ENCODE results near the gene TRMT1L. TPM values are rescaled to one million over a fixed set of nuclear protein-coding genes. Genes with fewer than 3 reads are reported as not detected.

Gene TRMT1L
- total RNA-seq, 1 experiment from 2014 or later: 28.3 TPM

DNA sequence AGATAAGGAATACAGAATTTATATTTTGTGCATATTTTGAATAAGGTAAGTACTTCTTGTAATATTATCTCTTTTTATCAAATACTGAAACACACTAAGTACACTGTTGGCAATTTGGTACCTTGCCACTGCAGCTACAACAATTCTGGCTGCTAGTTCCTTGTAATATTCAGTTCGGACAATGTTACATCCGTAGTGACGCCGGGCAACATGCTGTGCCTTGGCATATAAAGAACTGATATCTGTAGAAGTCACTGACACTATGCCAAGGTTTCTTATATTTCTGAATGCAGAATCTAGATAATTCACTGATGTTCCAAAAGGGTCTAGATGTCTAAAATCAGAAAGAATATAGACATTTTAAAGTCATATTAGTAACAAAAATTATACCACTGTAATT is 17.5 kb downstream of the TRMT1L start:
- intact Hi-C loops (cut with micrococcal nuclease): no loop called here
- ChIA-PET CTCF (no interaction called here), RAD21 (ENCODE audit: low non-redundant PET in 1 of 2, low total read pairs in 2 of 2, uncharacterized antibody in 2 of 2, unreplicated experiment in 2 of 2) (no interaction called here), POLR2A (no interaction called here)
- no peaks in the 10 kb centered on the region for H3K79me2 ChIP-seq (ENCODE audit: insufficient read depth, low read length)
- peaks cover 0 to 7% of the 10 kb centered on the region in 2 experiments; a peak in 2 of 4 replicates for H3K36me3 ChIP-seq (ENCODE audit: control insufficient read depth in 1 of 2, insufficient read depth in 2 of 2, low read length in 2 of 2)
- no peak overlapping the region for H3K9ac ChIP-seq (ENCODE audit: low read length)
- no peak overlapping the region for H3K4me3 ChIP-seq (replicated peaks in 1 of 2; ENCODE audit: low read depth in 1 of 2, low read length in 2 of 2)
- no peak overlapping the region for H2AFZ ChIP-seq (ENCODE audit: low read depth, low read length, poor library complexity, severe bottlenecking)
- no peaks in the 10 kb centered on the region for H3K9me3 ChIP-seq (ENCODE audit: control insufficient read depth in 1 of 2, insufficient read depth in 1 of 2, low read depth in 1 of 2, low read length in 2 of 2)
- H3K9me2 ChIP-seq (ENCODE audit: insufficient read depth): no peaks in the 10 kb centered on the region
- no peaks in the 10 kb centered on the region for H3K4me1 ChIP-seq (ENCODE audit: control insufficient read depth in 1 of 2, insufficient read depth in 2 of 2, low read length in 2 of 2)
- no peak for TF ChIP-seq SP1 (IDR thresholded peaks at IDR 0.05; ENCODE audit: low read depth)
- TF ChIP-seq SIN3A (IDR thresholded peaks at IDR 0.05; ENCODE audit: low read depth): no peak
- no peak for TF ChIP-seq FOSL1 (IDR thresholded peaks at IDR 0.05; ENCODE audit: low read depth)
- no peak for TF ChIP-seq YY1 (IDR thresholded peaks at IDR 0.05; ENCODE audit: extremely low read depth, insufficient replicate concordance, low read depth, low read length)
- no peak for TF ChIP-seq EZH2 (IDR thresholded peaks at IDR 0.05)
- no peak for TF ChIP-seq ZFX (IDR thresholded peaks at IDR 0.05)
- no peak for TF ChIP-seq ELF1 (IDR thresholded peaks at IDR 0.05; ENCODE audit: borderline replicate concordance, low read depth)
- TF ChIP-seq SRF (IDR thresholded peaks at IDR 0.05; ENCODE audit: low read depth): no peak
- TF ChIP-seq EGR1 (IDR thresholded peaks at IDR 0.05; ENCODE audit: low read depth): no peak
- TF ChIP-seq ATF3 (IDR thresholded peaks at IDR 0.05): no peak
- no peak for TF ChIP-seq JUND (IDR thresholded peaks at IDR 0.05)
- no peak for TF ChIP-seq CEBPB (IDR thresholded peaks at IDR 0.05; ENCODE audit: low read depth)
- TF ChIP-seq POLR2AphosphoS5 (IDR thresholded peaks at IDR 0.05; ENCODE audit: low read depth, low read length): no peak
- TF ChIP-seq POLR2A (IDR thresholded peaks at IDR 0.05; ENCODE audit: borderline replicate concordance, extremely low read depth, insufficient read depth, insufficient read length): no peak
- no peak for TF ChIP-seq ZNF274 (IDR thresholded peaks at IDR 0.05; ENCODE audit: low read depth, low read length)
- no peak for TF ChIP-seq EZH2phosphoT487 (IDR thresholded peaks at IDR 0.05; ENCODE audit: borderline replicate concordance)
- TF ChIP-seq TCF7L2 (IDR thresholded peaks at IDR 0.05; ENCODE audit: borderline replicate concordance, extremely low read depth, insufficient read depth, insufficient read length): no peak
- no peak for TF ChIP-seq CBX3 (IDR thresholded peaks at IDR 0.05; ENCODE audit: low read depth)
- BruUV-seq (replicated peaks): no TSS peak
- no peak for ATAC-seq
- no peak overlapping the region for H3K4me2 ChIP-seq (ENCODE audit: low read length)
- H3K27me3 ChIP-seq (ENCODE audit: insufficient read depth, low read length): no peaks in the 10 kb centered on the region
- no peak overlapping the region for H3K27ac ChIP-seq (ENCODE audit: low read depth, low read length)
- H4K20me1 ChIP-seq (ENCODE audit: insufficient read depth): no peaks in the 10 kb centered on the region
- no peak for DNase-seq (ENCODE audit: low read depth, low spot score)

Data from HCT116 (cell line).